ENCODE results near the gene MTX1.
A peak's percentile ranks its signal among the peaks of the same experiment; 100 is the strongest.
"Not testable (repeated sequence)": the region's sequence is repeated elsewhere in the genome, so short reads cannot be mapped to it uniquely, and the experiment has no call there.

The MTX1 gene

DNA sequence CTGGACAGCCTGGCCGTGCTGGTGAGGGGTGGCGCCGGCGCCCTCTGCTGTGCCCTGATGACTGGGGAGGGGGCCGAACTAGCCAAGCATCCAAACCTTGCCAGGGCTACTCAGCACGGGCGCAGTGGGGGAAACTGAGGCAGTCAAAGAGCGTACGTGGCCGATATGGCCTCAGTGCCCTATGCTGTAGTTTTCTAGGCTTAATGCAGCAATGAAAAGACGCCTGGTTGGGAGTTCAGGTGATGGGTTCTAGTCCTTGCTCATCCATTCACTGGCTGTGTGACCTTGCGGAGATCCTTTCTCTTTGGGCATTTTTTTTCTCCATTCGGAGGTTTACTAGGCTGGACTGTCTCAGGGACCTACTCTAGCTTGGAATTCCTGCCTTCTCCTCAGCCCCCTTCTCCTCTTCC lies 822 bp downstream of the MTX1 start:
- no peak for DNase-seq

GRCh38 chr1:155210314-155211104 lies 2.0 kb downstream of the MTX1 start:
- peak; percentile 75 to 77 for DNase-seq

DNA sequence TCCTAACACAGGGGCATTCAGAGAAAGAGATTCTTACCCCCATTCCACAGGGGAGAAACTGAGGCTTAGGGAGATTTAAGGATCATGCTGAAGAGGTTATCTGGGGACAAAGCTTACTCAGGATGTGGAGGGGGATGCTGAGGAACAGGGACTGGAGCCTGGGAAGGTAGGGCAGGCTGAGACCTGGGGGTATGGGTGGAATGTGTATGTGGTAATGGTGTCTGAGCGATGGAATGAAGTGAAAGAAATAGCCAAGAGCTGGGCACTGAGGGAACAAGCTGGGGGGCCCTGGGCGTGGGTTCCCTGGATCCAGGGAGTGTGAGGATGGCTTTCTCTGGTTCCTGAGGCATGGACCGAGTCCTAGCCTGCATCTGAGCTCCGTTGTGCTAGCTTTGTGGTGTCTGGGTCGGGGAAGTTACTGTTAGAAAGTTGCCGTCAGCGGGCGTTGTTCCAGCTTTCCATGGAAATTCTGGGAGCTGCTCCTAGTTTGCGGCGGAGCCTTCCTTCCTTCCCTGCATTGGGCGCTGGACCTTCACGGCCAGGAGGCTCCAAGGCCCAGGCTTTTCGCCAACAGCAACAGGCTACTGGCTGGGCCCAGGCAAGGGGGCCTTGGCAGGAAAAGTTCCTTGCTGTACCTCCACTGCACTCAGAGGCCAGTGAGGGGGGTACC lies 3.0 kb downstream of the MTX1 start:
- DNase-seq: not testable (repeated sequence)

- DNase-seq: not testable (repeated sequence)
Observed at GRCh38 chr1:155212051-155212440, 3.6 kb downstream of the MTX1 start.

DNA sequence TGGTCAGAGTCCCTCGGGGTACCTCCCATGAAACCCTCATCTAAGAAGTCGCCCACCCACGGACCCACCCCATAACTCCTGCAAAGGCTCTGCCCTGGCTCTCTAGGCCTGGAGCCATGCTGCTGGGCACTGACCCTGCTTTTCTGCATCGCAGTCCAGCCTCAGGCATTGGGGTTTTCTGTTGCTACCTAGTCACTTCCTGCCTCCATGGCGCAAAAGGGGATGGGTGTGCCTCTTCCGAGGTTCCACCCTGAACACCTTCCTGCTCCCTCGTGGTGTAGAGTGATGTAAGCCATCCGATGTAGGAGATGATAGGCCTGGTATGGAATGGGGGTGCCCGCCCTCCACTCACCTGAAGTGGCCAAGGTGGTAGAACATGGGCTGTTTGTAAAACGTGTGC lies 6.2 kb downstream of the MTX1 start:
- DNase-seq: not testable (repeated sequence)

GRCh38 chr1:155218854-155219591 lies 10.5 kb downstream of the MTX1 start:
- DNase-seq: peak; percentile 51 to 77

GRCh38 chr1:155219592-155220031 lies 11.1 kb downstream of the MTX1 start:
- peak; percentile 64 to 67 for DNase-seq

DNA sequence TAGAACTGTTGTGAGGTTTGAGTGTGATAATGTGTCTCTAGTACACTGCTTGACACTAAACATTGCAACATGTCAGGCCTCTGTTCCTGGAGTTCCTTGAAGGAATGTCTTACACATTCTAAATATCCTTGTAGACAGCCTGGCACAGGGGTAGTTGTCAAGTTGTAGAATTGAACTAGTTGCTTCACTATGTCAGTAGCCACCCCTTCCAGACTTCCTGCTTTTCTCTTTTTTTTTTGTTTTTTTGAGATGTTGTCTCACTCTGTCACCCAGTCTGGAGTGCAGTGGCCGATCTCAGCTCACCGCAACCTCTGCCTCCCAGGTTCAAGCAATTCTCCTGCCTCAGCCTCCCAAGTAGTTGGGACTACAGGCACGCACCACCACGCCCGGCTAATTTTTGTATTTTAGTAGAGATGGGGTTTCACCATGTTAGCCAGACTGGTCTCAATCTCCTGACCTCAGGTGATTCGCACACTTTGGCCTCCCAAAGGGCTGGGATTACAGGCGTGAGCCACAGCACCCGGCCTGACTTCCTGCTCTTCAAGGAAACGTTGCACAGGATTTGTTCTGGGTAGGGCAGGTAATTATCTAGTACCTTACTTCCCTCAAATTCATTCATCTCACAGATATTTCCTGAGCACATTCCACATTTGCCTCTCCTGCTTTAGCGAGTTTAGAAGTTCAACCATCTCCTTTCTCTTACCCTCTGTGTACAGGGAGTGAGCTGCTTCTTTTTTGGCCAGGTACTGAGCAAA lies 11.9 kb downstream of the MTX1 start:
- not testable (repeated sequence) for DNase-seq

DNA sequence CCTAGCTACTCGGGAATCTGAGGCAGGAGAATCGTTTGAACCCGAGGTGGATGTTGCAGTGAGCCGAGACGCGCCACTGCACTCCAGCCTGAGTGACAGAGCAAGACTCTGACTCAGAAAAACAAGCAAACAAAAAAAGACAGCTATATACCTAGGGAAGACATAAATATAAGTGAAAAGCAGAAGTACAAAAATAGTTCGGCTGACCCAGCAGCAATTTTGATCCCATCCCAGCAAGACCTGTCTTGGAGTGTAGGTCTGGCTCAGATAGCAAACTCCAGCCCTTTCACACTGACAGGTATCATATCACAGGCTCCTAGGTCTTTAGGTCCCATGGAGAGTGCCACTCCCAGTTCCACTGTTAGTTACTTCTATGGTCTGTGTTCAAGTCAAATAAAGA lies 14.6 kb downstream of the MTX1 start:
- no peak for DNase-seq

DNA sequence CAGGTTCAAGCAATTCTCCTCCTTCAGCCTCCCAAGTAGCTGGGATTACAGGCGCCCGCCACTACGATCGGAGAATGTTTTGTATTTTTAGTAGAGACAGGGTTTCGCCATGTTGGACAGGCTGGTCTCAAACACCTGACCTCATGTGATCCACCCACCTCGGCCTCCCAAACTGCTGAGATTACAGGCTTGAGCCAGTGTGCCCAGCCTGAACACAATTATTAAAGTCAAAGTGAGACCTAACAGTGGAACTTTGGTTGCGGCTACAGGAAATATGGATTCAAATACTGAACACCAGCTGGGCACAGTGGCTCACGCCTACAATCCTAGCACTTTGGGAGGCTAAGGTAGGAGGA lies 16.9 kb downstream of the MTX1 start:
- DNase-seq: not testable (repeated sequence)

GRCh38 chr1:155226188-155226909 lies 17.9 kb downstream of the MTX1 start:
- peak; percentile 77 to 85 for DNase-seq

DNA sequence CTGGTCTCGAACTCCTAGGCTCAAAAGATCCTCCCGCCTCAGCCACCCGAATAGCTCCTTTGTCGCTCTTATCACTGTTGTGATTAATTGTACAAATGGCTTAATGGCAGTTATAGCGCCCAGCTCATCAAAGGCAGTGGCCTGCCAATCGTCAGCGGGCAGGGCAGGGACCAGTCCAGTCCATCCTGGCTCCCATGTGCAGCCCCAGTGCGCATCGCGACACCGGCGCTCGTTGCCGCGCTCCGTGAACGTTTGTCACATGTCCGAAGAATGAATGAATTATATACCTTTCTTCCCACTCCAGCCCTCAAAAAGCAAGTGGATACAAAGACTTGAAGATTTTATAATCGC lies 18.4 kb downstream of the MTX1 start:
- peak; percentile 41 to 51 for DNase-seq

DNA sequence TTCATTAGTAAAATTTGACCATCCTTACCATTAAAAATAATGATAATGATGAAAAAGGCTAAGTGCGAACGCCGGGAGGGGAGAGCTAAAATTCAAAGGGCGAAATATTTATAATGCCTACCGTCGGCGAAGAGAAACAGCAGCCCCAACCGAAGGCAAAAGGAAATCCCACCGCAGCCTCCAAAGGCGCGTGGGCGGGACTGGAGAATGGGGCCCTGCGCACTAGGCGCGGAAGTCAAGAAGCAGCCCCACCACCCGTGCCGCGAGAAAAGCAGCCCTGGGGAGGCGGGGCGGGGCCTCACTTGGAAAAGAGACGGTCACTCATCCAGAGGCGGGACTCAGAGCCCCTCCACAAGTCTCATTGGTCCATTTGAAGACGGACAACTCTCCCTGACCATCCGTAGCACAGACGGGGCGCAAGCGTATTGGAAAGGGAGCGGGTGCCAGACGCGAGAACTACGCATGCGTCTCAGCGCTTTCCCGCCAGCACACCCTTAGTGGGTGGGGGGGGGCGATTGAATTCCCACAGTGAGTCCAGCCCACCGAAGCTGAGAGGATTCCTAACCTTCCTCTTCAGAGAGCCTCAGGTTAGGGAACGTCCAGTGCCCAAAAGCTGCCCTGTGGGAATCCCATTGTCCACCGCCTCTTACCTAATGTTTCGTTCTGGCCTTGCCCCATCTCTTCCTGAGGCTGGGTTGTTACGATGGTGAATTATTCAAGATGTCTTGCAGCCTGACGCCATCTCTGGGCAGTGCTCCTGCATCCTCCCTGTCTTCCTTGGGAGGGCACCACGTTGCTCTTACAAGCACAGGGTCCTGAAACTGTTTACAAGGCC lies 19.0 kb downstream of the MTX1 start:
- DNase-seq: peak; percentile 97 to 98

- DNase-seq: no peak
Observed at GRCh38 chr1:155228096-155228427, 19.6 kb downstream of the MTX1 start.

- DNase-seq: not testable (repeated sequence)
Observed at GRCh38 chr1:155231302-155231701, 22.8 kb downstream of the MTX1 start.

DNA sequence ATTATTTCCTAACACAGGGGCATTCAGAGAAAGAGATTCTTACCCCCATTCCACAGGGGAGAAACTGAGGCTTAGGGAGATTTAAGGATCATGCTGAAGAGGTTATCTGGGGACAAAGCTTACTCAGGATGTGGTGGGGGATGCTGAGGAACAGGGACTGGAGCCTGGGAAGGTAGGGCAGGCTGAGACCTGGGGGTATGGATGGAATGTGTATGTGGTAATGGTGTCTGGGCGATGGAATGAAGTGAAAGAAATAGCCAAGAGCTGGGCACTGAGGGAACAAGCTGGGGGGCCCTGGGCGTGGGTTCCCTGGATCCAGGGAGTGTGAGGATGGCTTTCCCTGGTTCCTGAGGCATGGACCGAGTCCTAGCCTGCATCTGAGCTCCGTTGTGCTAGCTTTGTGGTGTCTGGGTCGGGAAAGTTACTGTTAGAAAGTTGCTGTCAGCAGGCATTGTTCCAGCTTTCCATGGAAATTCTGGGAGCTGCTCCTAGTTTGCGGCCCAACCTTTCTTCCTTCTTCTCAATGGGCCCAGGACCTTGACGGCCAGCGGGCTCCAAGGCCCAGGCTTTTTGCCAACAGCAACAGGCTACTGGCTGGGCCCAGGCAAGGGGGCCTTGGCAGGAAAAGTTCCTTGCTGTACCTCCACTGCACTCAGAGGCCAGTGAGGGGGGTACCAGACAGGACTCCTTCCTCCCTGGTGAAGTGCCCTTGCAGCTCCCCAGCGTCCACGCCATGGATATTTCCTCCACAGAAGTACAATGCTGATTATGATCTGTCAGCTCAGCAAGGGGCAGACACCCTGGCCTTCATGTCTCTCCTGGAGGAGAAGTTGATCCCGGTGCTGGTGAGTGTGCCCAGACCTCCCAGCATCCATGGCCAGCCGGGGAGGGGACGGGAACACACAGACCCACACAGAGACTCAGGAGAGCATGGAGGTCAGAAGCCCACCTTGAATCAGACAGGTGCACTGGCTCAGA lies 23.8 kb downstream of the MTX1 start:
- not testable (repeated sequence) for DNase-seq

- DNase-seq: not testable (repeated sequence)
Observed at GRCh38 chr1:155233502-155233901, 25.0 kb downstream of the MTX1 start.

- not testable (repeated sequence) for DNase-seq
Observed at GRCh38 chr1:155235375-155235774, 26.9 kb downstream of the MTX1 start.

- DNase-seq: peak in 1 of 2 donors; percentile 43
Observed at GRCh38 chr1:155236451-155236850, 28.0 kb downstream of the MTX1 start.

DNA sequence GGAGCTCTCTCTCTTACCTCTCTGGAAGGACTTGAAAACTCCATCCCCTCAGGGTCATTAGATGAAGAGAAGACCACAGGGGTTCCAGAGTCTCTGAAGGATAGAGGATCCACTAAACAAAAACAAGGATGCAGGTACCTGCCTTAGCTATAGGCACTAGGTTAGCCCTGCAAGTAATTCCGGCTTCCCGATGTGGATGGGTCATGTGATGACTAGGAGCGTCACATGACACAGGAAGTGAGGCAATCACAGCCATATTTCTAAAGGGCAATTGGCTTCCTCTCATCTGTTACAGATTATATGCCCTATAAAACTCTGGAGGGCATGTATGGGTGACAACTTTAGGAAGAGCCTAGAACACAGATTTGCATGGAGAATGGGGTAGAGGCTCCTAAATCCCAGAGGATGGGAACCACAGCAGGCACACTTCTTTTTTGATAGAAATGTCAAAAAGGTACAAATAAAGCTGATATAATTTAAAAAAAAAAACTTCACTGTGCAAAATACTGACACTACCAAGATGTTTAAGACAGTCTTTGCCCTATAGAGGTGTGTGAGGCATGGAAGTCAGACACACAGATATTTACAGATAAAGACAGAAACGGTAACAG lies 32.7 kb downstream of the MTX1 start:
- DNase-seq: peak; percentile 81 to 92
